HepG2 (cell line): ENCODE results near the gene ITGAE. TPM values are rescaled to one million over a fixed set of nuclear protein-coding genes. Genes with fewer than 3 reads are reported as not detected.
A peak's percentile ranks its signal among the peaks of the same experiment; 100 is the strongest.

Experiments
- ATF6 ChIP-seq: sonication (generic); formaldehyde crosslinking; conservative IDR thresholded peaks from 2 replicates; pipeline ENCODE4 v1.4.0; 2020; ENCODE audit warnings: missing genetic modification reagents
- CAMTA2 ChIP-seq: sonication (generic); formaldehyde crosslinking; IDR thresholded peaks from 2 replicates; pipeline ENCODE4 v1.4.0; 2020; ENCODE audit warnings: mild to moderate bottlenecking, missing genetic modification reagents, borderline replicate concordance
- FOSL1 ChIP-seq: sonication (generic); formaldehyde crosslinking; IDR thresholded peaks from 2 replicates; pipeline ENCODE4 v1.9.0; 2021; ENCODE audit warnings: missing genetic modification reagents, borderline replicate concordance
- FOSL2 ChIP-seq: sonication (generic); formaldehyde crosslinking; IDR thresholded peaks from 2 replicates; pipeline ENCODE4 v1.4.0; 2020; ENCODE audit warnings: missing genetic modification reagents
- HOXA3 ChIP-seq: sonication (generic); formaldehyde crosslinking; IDR thresholded peaks from 2 replicates; pipeline ENCODE4 v1.5.0; 2020; ENCODE audit warnings: missing genetic modification reagents
- IRX3 ChIP-seq: sonication (generic); formaldehyde crosslinking; IDR thresholded peaks from 2 replicates; pipeline ENCODE4 v1.8.1; 2023; ENCODE audit warnings: mild to moderate bottlenecking, low read depth, missing genetic modification reagents, borderline replicate concordance
- ISL2 ChIP-seq: sonication (generic); formaldehyde crosslinking; IDR thresholded peaks from 2 replicates; pipeline ENCODE4 v1.5.0; 2020; ENCODE audit warnings: missing genetic modification reagents
- KLF15 ChIP-seq: sonication (generic); formaldehyde crosslinking; IDR thresholded peaks from 2 replicates; pipeline ENCODE4 v1.8.1; 2023; ENCODE audit warnings: borderline replicate concordance, mild to moderate bottlenecking, inconsistent platforms, missing genetic modification reagents, mixed read lengths
- PAWR ChIP-seq: sonication (generic); formaldehyde crosslinking; IDR thresholded peaks from 2 replicates; pipeline ENCODE4 v1.4.0; 2020; ENCODE audit warnings: missing genetic modification reagents, mild to moderate bottlenecking, borderline replicate concordance
- SMARCE1 ChIP-seq: fragments of 450-650 bp; IDR thresholded peaks from 2 replicates; pipeline ENCODE4 v1.6.1; 2017; ENCODE audit warnings: borderline replicate concordance
- XBP1 ChIP-seq: sonication (generic); formaldehyde crosslinking; IDR thresholded peaks from 2 replicates; pipeline ENCODE4 v1.5.0; 2020; ENCODE audit warnings: missing genetic modification reagents
- ZBTB20 ChIP-seq: sonication (generic); formaldehyde crosslinking; IDR thresholded peaks from 2 replicates; pipeline ENCODE4 v1.8.1; 2023; ENCODE audit warnings: missing genetic modification reagents, low read depth, mild to moderate bottlenecking, borderline replicate concordance
- ZFP36L2 ChIP-seq: sonication (generic); formaldehyde crosslinking; IDR thresholded peaks from 2 replicates; pipeline ENCODE4 v1.4.0; 2020; ENCODE audit warnings: missing genetic modification reagents
- ZFP82 ChIP-seq: sonication (generic); formaldehyde crosslinking; IDR thresholded peaks from 2 replicates; pipeline ENCODE4 v1.5.1; 2020; ENCODE audit warnings: mild to moderate bottlenecking, missing genetic modification reagents, borderline replicate concordance
- ZNF234 ChIP-seq: sonication (generic); formaldehyde crosslinking; conservative IDR thresholded peaks from 2 replicates; pipeline ENCODE4 v1.5.1; 2020; ENCODE audit warnings: mild to moderate bottlenecking, missing genetic modification reagents
- ZNF264 ChIP-seq: sonication (generic); formaldehyde crosslinking; IDR thresholded peaks from 2 replicates; pipeline ENCODE4 v1.4.0; 2020; ENCODE audit warnings: missing genetic modification reagents
- ZNF318 ChIP-seq: sonication (generic); formaldehyde crosslinking; IDR thresholded peaks from 2 replicates; pipeline ENCODE4 v1.4.0; 2020; ENCODE audit warnings: mild to moderate bottlenecking, missing genetic modification reagents
- ZNF703 ChIP-seq: sonication (generic); formaldehyde crosslinking; IDR thresholded peaks from 2 replicates; pipeline ENCODE4 v1.5.1; 2020; ENCODE audit warnings: missing genetic modification reagents, mild to moderate bottlenecking, moderate library complexity, borderline replicate concordance
- ZNF816 ChIP-seq: sonication (generic); formaldehyde crosslinking; IDR thresholded peaks from 2 replicates; pipeline ENCODE4 v1.8.0; 2022; ENCODE audit warnings: missing genetic modification reagents, mild to moderate bottlenecking, borderline replicate concordance
- polyA plus RNA-seq, 8 experiments: library from polyadenylated mRNA; depleted of rRNA in 3 of 8; stranded (reverse) in 7 of 8; unstranded in 1 of 8; fragments of >200 nt; fragmentation: Illumina TruSeq in 4 of 8; extraction: Trizol in 4 of 8; gene quantifications; 2 replicates each; pipeline versions ENCODE4 v1.2.1 to v1.2.3, GENCODE V29; 2011 to 2016; ENCODE audit warnings: low read depth in 4 of 8, missing spikeins in 1 of 8, mixed read lengths in 1 of 8; ENCODE audit not compliant: insufficient read depth in 1 of 8
- total RNA-seq, 5 experiments: library from RNA; depleted of rRNA; stranded (reverse); fragments of >200 nt; fragmentation: Illumina TruSeq; extraction: Trizol; gene quantifications; 2 replicates each; pipeline ENCODE4 v1.2.3, GENCODE V29; 2016; ENCODE audit warnings: low read depth in 1 of 5

Gene ITGAE
- total and polyA plus RNA-seq, 2 of the 13 experiments (the other 11 are each of a cell fraction or from before 2014, with no cell fraction given) = 42.3 to 49.0 TPM

GRCh38 chr17:3845621-3846436, 44.8 kb upstream of the ITGAE start, which contains the start of gene NCBP3 (continued):
- no peak for TF ChIP-seq ZNF318 (CRISPR knock-in tag)
- TF ChIP-seq FOSL1 (CRISPR knock-in tag) = no peak
- TF ChIP-seq FOSL2 (CRISPR knock-in tag) = peak; percentile 65
- peak; percentile 90; the same call in 1 of the 2 replicates for TF ChIP-seq CAMTA2 (CRISPR knock-in tag)
- peak; percentile 88; the same call in 1 of the 2 replicates for TF ChIP-seq IRX3 (CRISPR knock-in tag)
- no peak for TF ChIP-seq XBP1 (CRISPR knock-in tag)
- TF ChIP-seq ZFP82 (CRISPR knock-in tag) = peak; percentile 70; the same call in 1 of the 2 replicates
- TF ChIP-seq ZNF264 = no peak
- TF ChIP-seq ATF6 = no peak
- TF ChIP-seq SMARCE1 = no peak
- no peak for TF ChIP-seq PAWR (CRISPR knock-in tag)
- TF ChIP-seq ZNF703 (CRISPR knock-in tag) = peak; percentile 89; the same call in 1 of the 2 replicates
- TF ChIP-seq ZNF234 (CRISPR knock-in tag) = peak; percentile 62; the same call in 1 of the 2 replicates
- no peak for TF ChIP-seq ZFP36L2 (CRISPR knock-in tag)
- peak; percentile 71; the same call in 1 of the 2 replicates for TF ChIP-seq ZNF816 (CRISPR knock-in tag)
- TF ChIP-seq ISL2 (CRISPR knock-in tag) = peak; percentile 67
- TF ChIP-seq ZBTB20 (CRISPR knock-in tag) = peak; percentile 55; the same call in 1 of the 2 replicates
- TF ChIP-seq KLF15 = no peak
- peak; percentile 96 for TF ChIP-seq HOXA3 (CRISPR knock-in tag)
